Measurements from ENCODE around the gene OR4N5. TPM values are rescaled to one million over a fixed set of nuclear protein-coding genes. Genes with fewer than 3 reads are reported as not detected.

Gene OR4N5
- total RNA-seq, 4 donors from 2014 or later = not detected

GRCh38 chr14:20179880-20180279, 41.3 kb downstream of the OR4N5 start:
- Histone ChIP-seq H3K27me3 (no peaks in the 10 kb centered on the region), H3K36me3 (no peaks in the 10 kb centered on the region), H3K27ac (no peak overlapping the region), H3K9me3 (no peaks in the 10 kb centered on the region), H3K4me1 (no peaks in the 10 kb centered on the region), H3K4me3 (no peak overlapping the region)
- peak; percentile 70 for ATAC-seq
- 44 to 70% methylated on average over 2 of the region's 2 CpGs for WGBS, 2 donors (ENCODE audit: low coverage in 1 of 2)
- no peak for TF ChIP-seq POLR2A (IDR thresholded peaks at IDR 0.05)
- TF ChIP-seq EP300 (IDR thresholded peaks at IDR 0.05) = no peak
- TF ChIP-seq, protein P1, sequence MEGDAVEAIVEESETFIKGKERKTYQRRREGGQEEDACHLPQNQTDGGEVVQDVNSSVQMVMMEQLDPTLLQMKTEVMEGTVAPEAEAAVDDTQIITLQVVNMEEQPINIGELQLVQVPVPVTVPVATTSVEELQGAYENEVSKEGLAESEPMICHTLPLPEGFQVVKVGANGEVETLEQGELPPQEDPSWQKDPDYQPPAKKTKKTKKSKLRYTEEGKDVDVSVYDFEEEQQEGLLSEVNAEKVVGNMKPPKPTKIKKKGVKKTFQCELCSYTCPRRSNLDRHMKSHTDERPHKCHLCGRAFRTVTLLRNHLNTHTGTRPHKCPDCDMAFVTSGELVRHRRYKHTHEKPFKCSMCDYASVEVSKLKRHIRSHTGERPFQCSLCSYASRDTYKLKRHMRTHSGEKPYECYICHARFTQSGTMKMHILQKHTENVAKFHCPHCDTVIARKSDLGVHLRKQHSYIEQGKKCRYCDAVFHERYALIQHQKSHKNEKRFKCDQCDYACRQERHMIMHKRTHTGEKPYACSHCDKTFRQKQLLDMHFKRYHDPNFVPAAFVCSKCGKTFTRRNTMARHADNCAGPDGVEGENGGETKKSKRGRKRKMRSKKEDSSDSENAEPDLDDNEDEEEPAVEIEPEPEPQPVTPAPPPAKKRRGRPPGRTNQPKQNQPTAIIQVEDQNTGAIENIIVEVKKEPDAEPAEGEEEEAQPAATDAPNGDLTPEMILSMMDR (IDR thresholded peaks at IDR 0.05) = no peak
- TF ChIP-seq POLR2AphosphoS5 (IDR thresholded peaks at IDR 0.05) = no peak

DNA sequence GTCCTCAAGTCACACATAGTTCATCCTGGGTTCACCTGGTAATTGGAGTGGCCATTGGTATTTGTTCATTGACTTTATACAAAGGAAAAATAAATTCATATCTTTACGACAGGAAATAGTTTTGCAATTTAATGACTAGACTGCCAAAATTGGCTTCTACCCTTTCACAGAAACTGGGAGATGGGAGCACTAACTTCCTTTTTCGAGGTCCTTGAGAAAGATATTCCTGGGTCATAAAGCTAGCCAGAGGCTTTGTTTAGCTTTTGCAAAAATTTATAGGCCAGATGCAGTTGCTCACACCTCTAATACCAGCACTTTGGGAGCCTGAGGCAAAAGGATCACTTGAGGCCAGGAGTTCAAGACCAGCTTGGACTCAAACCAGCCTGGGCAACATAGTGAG, 41.9 kb downstream of the OR4N5 start:
- no peak overlapping the region for H3K4me3 ChIP-seq
- H3K36me3 ChIP-seq = no peaks in the 10 kb centered on the region
- H3K27me3 ChIP-seq = no peaks in the 10 kb centered on the region
- H3K9me3 ChIP-seq = no peaks in the 10 kb centered on the region
- no peak overlapping the region for H3K27ac ChIP-seq
- WGBS, 2 donors (ENCODE audit: low coverage in 1 of 2) = 44 to 47% methylated on average over 2 of the region's 2 CpGs
- ATAC-seq = no peak
- H3K4me1 ChIP-seq = no peaks in the 10 kb centered on the region
- TF ChIP-seq POLR2A (IDR thresholded peaks at IDR 0.05) (no peak), EP300 (IDR thresholded peaks at IDR 0.05) (no peak), POLR2AphosphoS5 (IDR thresholded peaks at IDR 0.05) (no peak)
- TF ChIP-seq, protein P1 (IDR thresholded peaks at IDR 0.05) = no peak

- WGBS, 2 donors (ENCODE audit: low coverage in 1 of 2) = 56 to 65% methylated on average over 4 to 5 of the region's 5 CpGs
- Histone ChIP-seq H3K4me3 (no peak overlapping the region), H3K36me3 (no peaks in the 10 kb centered on the region), H3K9me3 (no peaks in the 10 kb centered on the region), H3K27ac (no peak overlapping the region), H3K27me3 (peaks cover 6% of the 10 kb centered on the region), H3K4me1 (no peaks in the 10 kb centered on the region)
- no peak for ATAC-seq
- no peak for TF ChIP-seq POLR2AphosphoS5 (IDR thresholded peaks at IDR 0.05)
- TF ChIP-seq POLR2A (IDR thresholded peaks at IDR 0.05) = no peak
- TF ChIP-seq, protein P1 (IDR thresholded peaks at IDR 0.05) = no peak
- TF ChIP-seq EP300 (IDR thresholded peaks at IDR 0.05) = no peak
Observed at GRCh38 chr14:20184181-20184580, 45.6 kb downstream of the OR4N5 start.

GRCh38 chr14:20190596-20190995, 52.0 kb downstream of the OR4N5 start, which contains the start of gene OR11G2:
OR11G2 (plus strand) TSS chr14:20190896; CDS start chr14:20197438, 6,542 bp downstream.
- 67% methylated on average over 1 of the region's 1 CpG; no CpG with 5 or more reads in 1 of the 2 donors for WGBS, 2 donors (ENCODE audit: low coverage in 1 of 2)
- Histone ChIP-seq H3K4me3 (no peak within 1 kb of the TSS), H3K4me1 (no peaks in the 10 kb centered on the region), H3K36me3 (no peaks in the 10 kb centered on the region), H3K27ac (no peak within 1 kb of the TSS), H3K9me3 (no peaks in the 10 kb centered on the region), H3K27me3 (peaks cover 19% of the 10 kb centered on the region)
- ATAC-seq = no peak
- TF ChIP-seq POLR2A (IDR thresholded peaks at IDR 0.05) (no peak), POLR2AphosphoS5 (IDR thresholded peaks at IDR 0.05) (no peak), EP300 (IDR thresholded peaks at IDR 0.05) (no peak)
- TF ChIP-seq, protein P1 (IDR thresholded peaks at IDR 0.05) = no peak

DNA sequence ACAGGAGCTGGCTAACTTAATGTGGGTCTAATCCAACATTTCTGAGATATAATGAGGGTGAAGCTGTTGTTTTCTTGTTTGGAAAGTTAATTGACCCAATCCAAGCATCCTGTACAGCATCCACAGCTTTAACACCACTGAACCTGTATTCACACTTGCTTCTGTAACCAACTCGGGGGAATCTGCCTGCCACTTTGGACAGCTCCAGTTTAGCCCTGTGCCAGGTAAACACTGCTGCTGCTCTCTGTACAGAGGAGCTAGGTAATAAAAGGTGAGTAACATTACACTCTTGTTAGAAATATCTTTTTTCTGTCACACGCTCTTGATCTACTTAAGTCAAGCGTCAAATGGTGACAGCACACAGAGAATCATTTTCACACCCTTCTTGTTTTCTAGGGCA, 52.8 kb downstream of the OR4N5 start:
- Histone ChIP-seq H3K9me3 (no peaks in the 10 kb centered on the region), H3K4me1 (no peaks in the 10 kb centered on the region), H3K27ac (no peak overlapping the region), H3K36me3 (no peaks in the 10 kb centered on the region), H3K4me3 (no peak overlapping the region), H3K27me3 (peaks cover 19% of the 10 kb centered on the region)
- WGBS, 2 donors (ENCODE audit: low coverage in 1 of 2) = 62 to 70% methylated on average over 2 to 3 of the region's 3 CpGs
- ATAC-seq = no peak
- no peak for TF ChIP-seq POLR2AphosphoS5 (IDR thresholded peaks at IDR 0.05)

All from gastroesophageal sphincter (tissue), 4 donors.